GM10266 (cell line): Measurements from ENCODE around the gene SLC4A7.
"Not testable (repeated sequence)": the region's sequence is repeated elsewhere in the genome, so short reads cannot be mapped to it uniquely, and the experiment has no call there.

ENCODE experiments used
- DNase-seq: peaks from one replicate; pipeline ENCODE4 v3.0.0; 2012; ENCODE audit errors: extremely low spot score
- TF ChIP-seq, protein P1 (sequence below): IDR thresholded peaks from 2 replicates; pipeline ENCODE4 v1.5.1; 2012; ENCODE audit warnings: mild to moderate bottlenecking, low read depth; ENCODE audit not compliant: control insufficient read depth, insufficient read depth; ENCODE audit errors: missing control alignments

The SLC4A7 gene

DNA sequence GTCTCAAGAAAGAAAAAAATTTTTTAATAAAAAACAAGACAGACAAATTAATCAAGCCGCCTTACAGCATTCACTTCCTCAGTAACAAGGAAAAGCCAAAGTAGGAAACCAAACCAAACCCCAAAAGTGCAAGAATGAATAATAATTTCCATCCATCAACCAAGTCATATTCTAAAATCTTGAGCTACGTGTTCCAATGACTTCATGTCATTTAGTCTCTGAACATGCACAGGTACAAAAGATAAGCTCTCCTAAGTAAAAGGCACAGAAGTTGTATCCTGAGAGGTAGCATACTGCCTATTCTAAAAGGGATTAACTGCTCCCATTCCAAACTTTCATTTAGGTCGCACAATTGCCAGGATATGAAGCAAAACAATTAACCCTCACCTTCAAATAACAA is 29.7 kb downstream of the SLC4A7 start:
- no peak for DNase-seq
- TF ChIP-seq, protein P1, sequence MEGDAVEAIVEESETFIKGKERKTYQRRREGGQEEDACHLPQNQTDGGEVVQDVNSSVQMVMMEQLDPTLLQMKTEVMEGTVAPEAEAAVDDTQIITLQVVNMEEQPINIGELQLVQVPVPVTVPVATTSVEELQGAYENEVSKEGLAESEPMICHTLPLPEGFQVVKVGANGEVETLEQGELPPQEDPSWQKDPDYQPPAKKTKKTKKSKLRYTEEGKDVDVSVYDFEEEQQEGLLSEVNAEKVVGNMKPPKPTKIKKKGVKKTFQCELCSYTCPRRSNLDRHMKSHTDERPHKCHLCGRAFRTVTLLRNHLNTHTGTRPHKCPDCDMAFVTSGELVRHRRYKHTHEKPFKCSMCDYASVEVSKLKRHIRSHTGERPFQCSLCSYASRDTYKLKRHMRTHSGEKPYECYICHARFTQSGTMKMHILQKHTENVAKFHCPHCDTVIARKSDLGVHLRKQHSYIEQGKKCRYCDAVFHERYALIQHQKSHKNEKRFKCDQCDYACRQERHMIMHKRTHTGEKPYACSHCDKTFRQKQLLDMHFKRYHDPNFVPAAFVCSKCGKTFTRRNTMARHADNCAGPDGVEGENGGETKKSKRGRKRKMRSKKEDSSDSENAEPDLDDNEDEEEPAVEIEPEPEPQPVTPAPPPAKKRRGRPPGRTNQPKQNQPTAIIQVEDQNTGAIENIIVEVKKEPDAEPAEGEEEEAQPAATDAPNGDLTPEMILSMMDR = no peak

DNA sequence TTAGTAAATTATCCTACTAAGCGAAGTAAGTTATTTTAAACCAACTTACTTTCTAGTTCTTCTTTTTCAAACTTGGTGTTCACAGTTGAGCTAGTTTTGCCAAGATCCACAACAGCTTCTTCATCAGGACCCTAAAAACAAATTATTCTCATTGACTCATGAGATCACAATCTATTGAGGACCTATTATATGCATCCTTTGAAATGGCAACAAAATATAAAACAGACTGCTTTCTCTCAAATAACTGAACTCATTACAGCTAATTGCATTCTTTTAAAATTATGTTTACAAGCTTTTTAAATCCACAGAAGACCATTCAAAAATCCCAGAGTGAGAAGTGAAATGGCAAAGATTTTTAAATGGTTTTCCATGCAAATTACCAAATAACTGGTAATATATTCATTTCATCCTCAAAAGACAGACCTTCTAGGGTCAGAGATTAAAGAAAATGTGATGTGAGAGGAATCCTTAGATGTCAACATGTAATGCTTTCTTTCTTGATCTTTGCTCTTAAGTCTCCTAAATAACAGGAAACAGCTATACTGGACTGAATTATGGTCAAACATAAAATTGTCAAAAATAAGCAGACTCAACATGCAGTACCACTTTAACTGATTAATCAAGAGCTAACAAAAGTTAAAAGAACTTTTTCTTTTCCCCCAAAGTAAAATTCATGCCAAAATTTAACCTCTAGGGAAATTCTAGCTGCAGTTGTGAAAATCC is 31.7 kb downstream of the SLC4A7 start:
- TF ChIP-seq, protein P1 = no peak
- DNase-seq = no peak

DNA sequence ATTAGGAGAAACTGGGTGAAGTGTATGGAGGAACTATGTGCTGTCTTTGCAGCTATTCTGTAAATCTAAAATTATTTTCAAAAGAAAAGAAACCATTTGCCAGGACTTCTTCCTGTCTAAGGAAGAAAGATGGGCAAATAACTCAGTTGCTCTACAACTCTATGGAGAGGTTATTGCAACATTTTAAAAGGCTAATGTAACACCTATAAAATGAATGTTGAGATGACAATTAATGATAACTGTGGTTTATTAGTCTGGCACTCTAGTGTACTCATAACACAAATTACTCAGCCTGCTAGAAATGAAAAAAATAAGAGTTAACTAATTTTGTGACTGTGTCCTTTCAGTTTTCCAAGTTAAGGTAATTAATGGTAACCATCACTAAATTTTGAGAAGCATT is 32.3 kb downstream of the SLC4A7 start:
- no peak for DNase-seq
- TF ChIP-seq, protein P1 = no peak

DNA sequence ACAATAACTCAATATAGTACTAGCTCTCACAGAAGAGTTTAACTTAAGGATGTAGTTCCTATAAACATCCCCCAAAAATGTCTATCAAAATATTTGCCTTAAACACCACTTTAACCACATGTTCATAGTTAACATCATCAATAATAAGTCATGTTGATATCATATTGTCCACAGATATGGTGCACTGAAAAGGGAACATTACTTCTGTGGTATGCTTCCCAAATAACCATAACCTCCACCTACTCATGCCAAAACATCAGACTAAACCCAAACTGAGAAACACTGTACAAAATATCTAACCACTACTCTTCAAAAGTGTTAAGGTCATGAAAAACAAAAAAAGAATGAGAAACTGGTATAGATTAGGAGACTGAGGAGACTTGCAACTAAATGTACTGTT is 32.9 kb downstream of the SLC4A7 start:
- TF ChIP-seq, protein P1 = no peak
- no peak for DNase-seq

DNA sequence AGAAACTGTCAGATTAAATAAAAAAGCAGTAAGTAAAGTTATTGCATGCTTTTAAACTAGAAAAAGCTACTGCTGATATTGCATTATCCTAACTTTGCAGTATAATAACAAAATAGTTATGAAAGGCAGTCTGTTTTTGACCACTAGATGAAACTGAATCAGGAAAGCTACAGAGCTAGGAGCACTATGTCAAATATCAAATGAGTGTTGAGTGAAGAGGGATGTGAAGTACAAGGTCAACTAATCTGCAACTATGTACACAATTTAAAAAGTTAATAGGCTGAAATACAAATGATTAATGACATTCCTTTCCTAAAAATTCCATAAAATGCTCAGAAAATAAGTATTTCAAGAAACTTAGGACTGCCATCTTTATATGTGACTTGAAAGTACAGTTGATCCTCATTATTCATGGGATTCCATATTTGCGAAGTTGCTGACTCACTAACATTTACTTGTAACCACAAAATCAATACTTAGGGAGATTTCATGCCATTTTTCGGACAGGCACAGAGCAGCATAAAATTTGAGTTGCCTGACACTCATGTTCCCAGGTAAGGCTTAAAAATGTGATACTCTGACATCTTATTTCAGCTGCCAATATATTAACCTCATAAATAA is 34.5 kb downstream of the SLC4A7 start:
- TF ChIP-seq, protein P1 = no peak
- DNase-seq = no peak

DNA sequence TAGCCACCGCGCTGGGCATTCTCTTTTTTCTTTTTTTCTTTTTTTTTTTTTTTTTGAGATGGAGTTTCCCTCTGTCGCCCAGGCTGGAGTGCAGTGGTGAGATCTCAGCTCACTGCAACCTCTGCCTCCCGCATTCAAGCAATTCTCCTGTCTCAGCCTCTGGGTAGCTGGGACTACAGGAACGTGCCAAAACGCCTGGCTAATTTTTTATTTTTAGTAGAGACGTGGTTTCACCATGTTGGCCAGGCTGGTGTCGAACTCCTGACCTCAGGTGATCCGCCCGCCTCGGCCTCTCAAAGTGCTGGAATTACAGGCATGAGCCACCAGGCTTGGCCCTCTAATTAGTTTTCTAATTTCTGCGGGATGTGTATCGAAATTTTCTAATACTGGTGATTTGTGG is 41.2 kb downstream of the SLC4A7 start:
- DNase-seq = not testable (repeated sequence)

DNA sequence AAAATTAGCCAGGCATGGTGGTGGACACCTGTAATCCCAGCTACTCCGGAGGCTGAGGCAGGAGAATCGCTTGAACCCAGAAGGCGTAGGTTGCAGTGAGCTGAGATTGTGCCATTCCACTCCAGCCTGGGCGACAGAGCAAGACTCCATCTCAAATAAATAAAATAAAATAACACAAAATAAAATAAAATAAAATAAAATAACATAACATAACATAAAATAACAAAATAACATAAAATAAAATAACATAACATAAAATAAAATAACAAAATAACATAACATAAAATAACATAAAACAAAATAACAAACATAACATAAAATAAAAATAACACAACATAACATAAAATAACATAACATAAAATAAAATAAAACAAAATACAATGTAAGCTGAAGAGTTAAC is 45.8 kb downstream of the SLC4A7 start:
- not testable (repeated sequence) for DNase-seq

DNA sequence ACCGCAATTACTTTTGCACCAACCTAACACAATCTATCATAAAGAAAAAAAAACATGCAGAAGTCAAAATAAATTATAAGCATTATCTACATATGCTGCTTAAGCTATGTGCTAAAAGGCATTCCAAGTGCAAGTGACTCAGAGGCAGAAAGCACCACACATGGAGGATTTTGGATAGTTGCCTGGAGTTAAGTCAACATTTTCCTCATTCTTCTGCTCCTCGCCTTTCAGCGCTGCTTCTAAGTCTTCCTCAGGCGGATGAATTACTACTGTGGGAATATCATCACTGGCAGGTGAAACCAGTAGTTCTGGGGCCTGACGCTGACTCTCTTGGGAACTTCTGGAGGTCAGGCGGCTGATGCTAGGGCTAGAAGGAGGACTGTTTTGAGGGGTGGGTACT is 53.1 kb downstream of the SLC4A7 start:
- no peak for DNase-seq
- TF ChIP-seq, protein P1 = no peak
